Activated T-helper 1 cell treated with anti-CD3 and anti-CD28 coated beads, Interleukin-12 subunit alpha, Interleukin-12 subunit beta, Interleukin-2, Interleukin-4 antibody, amounts not matched to agents 30 ng/mL and 10 ng/mL and 1 ng/mL, durations not matched to agents 14 hours and 24 hours and 36 hours (primary cell): ENCODE data around the gene CHST11. TPM values are rescaled to one million over a fixed set of nuclear protein-coding genes. Genes with fewer than 3 reads are reported as not detected.
A peak's percentile ranks its signal among the peaks of the same experiment; 100 is the strongest.

Experiments used
- DNase-seq: peaks from one replicate; pipeline ENCODE4 v3.0.0; 2021; ENCODE audit warnings: low spot score
- H3K27ac Mint-ChIP-seq: one replicate; pipeline ENCODE4 v1.8.0; 2021; ENCODE audit warnings: mild to moderate bottlenecking, mixed read lengths
- H3K27me3 Mint-ChIP-seq: one replicate; pipeline ENCODE4 v1.8.0; 2022; ENCODE audit warnings: mild to moderate bottlenecking, moderate library complexity, mixed read lengths; ENCODE audit not compliant: insufficient read depth
- H3K36me3 Mint-ChIP-seq: one replicate; pipeline ENCODE4 v1.8.0; 2021; ENCODE audit warnings: low read depth, mixed read lengths
- H3K4me1 Mint-ChIP-seq: one replicate; pipeline ENCODE4 v1.8.0; 2021; ENCODE audit warnings: low read depth, mixed read lengths
- H3K4me3 Mint-ChIP-seq: one replicate; pipeline ENCODE4 v1.8.0; 2021; ENCODE audit warnings: mild to moderate bottlenecking, moderate library complexity, mixed read lengths
- H3K9me3 Mint-ChIP-seq: one replicate; pipeline ENCODE4 v1.8.0; 2021; ENCODE audit warnings: mixed read lengths
- intact Hi-C: fragments of 100-400 bp; cut with micrococcal nuclease; formaldehyde crosslinking; loops from one replicate; pipeline ENCODE4 v1.15.1; 2024
- total RNA-seq: library from RNA; stranded (reverse); gene quantifications from 2 replicates; pipeline ENCODE4 v1.2.3, GENCODE V29; 2022

The CHST11 gene
- total RNA-seq, 1 donor from 2014 or later = 70.7 TPM

GRCh38 chr12:104627990-104628830, 171.5 kb downstream of the CHST11 start:
- no peaks in the 10 kb centered on the region for H3K27me3 Mint-ChIP-seq
- H3K36me3 Mint-ChIP-seq = peaks cover 28% of the 10 kb centered on the region
- H3K4me1 Mint-ChIP-seq = peaks cover 40% of the 10 kb centered on the region

GRCh38 chr12:104628831-104629135, 172.0 kb downstream of the CHST11 start:
- no peak overlapping the region for H3K27ac Mint-ChIP-seq
- H3K36me3 Mint-ChIP-seq = peaks cover 26% of the 10 kb centered on the region
- no peak for DNase-seq
- H3K9me3 Mint-ChIP-seq = peaks cover 2% of the 10 kb centered on the region
- H3K27me3 Mint-ChIP-seq = no peaks in the 10 kb centered on the region
- intact Hi-C loops = no loop called here
- no peak overlapping the region for H3K4me3 Mint-ChIP-seq
- H3K4me1 Mint-ChIP-seq = peaks cover 37% of the 10 kb centered on the region

More at GRCh38 chr12:104627990-104628830, 171.5 kb downstream of the CHST11 start:
- intact Hi-C loops = no loop called here
- Mint-ChIP-seq H3K4me3 (no peak overlapping the region), H3K9me3 (no peaks in the 10 kb centered on the region), H3K27ac (no peak overlapping the region)
- DNase-seq = no peak

GRCh38 chr12:104630230-104630670, 173.5 kb downstream of the CHST11 start:
- intact Hi-C loops = no loop called here
- Mint-ChIP-seq H3K9me3 (peaks cover 6% of the 10 kb centered on the region), H3K36me3 (peaks cover 32% of the 10 kb centered on the region), H3K27ac (no peak overlapping the region), H3K4me3 (no peak overlapping the region), H3K27me3 (no peaks in the 10 kb centered on the region), H3K4me1 (peaks cover 40% of the 10 kb centered on the region)
- no peak for DNase-seq

- Mint-ChIP-seq H3K36me3 (peaks cover 35% of the 10 kb centered on the region), H3K27me3 (no peaks in the 10 kb centered on the region), H3K27ac (no peak overlapping the region), H3K4me3 (no peak overlapping the region), H3K4me1 (peaks cover 47% of the 10 kb centered on the region), H3K9me3 (peaks cover 6% of the 10 kb centered on the region)
- intact Hi-C loops = no loop called here
- DNase-seq = no peak
These were observed 175.1 kb downstream of the CHST11 start for GRCh38 chr12:104631867-104632266.

GRCh38 chr12:104632724-104633201, 176.0 kb downstream of the CHST11 start:
- Mint-ChIP-seq H3K9me3 (peaks cover 6% of the 10 kb centered on the region), H3K4me1 (peaks cover 48% of the 10 kb centered on the region), H3K27me3 (no peaks in the 10 kb centered on the region), H3K36me3 (peaks cover 35% of the 10 kb centered on the region), H3K27ac (peak overlapping the region; percentile 61), H3K4me3 (no peak overlapping the region)
- intact Hi-C loops = no loop called here
- DNase-seq = no peak

- Mint-ChIP-seq H3K36me3 (peaks cover 31% of the 10 kb centered on the region), H3K27ac (peak overlapping the region; percentile 44), H3K4me3 (no peak overlapping the region), H3K27me3 (no peaks in the 10 kb centered on the region), H3K9me3 (peaks cover 6% of the 10 kb centered on the region), H3K4me1 (peaks cover 60% of the 10 kb centered on the region)
- intact Hi-C loops = no loop called here
- DNase-seq = no peak
These were observed 177.3 kb downstream of the CHST11 start for GRCh38 chr12:104634044-104634443.

- H3K4me3 Mint-ChIP-seq = no peak overlapping the region
- no peak for DNase-seq
- H3K36me3 Mint-ChIP-seq = peaks cover 39% of the 10 kb centered on the region
- peaks cover 12% of the 10 kb centered on the region for H3K9me3 Mint-ChIP-seq
- no peak overlapping the region for H3K27ac Mint-ChIP-seq
- intact Hi-C loops = no loop called here
- no peaks in the 10 kb centered on the region for H3K27me3 Mint-ChIP-seq
- H3K4me1 Mint-ChIP-seq = peaks cover 68% of the 10 kb centered on the region
These were observed 178.1 kb downstream of the CHST11 start for GRCh38 chr12:104634852-104635251.

GRCh38 chr12:104635607-104636343, 179.0 kb downstream of the CHST11 start:
- Mint-ChIP-seq H3K4me3 (no peak overlapping the region), H3K4me1 (peaks cover 61% of the 10 kb centered on the region), H3K27ac (no peak overlapping the region), H3K27me3 (no peaks in the 10 kb centered on the region), H3K36me3 (peaks cover 39% of the 10 kb centered on the region), H3K9me3 (peaks cover 18% of the 10 kb centered on the region)
- DNase-seq = no peak
- intact Hi-C loops = no loop called here

- intact Hi-C loops = no loop called here
- Mint-ChIP-seq H3K4me3 (no peak overlapping the region), H3K4me1 (peaks cover 59% of the 10 kb centered on the region), H3K36me3 (peaks cover 38% of the 10 kb centered on the region), H3K27ac (no peak overlapping the region), H3K9me3 (peaks cover 18% of the 10 kb centered on the region), H3K27me3 (no peaks in the 10 kb centered on the region)
- DNase-seq = no peak
These were observed 179.7 kb downstream of the CHST11 start for GRCh38 chr12:104636496-104636895.

- intact Hi-C loops = loop anchor here (2.0 kb wide), 1 partner anchor 33 kb away; no protein-coding TSS in a partner anchor
- Mint-ChIP-seq H3K36me3 (peaks cover 41% of the 10 kb centered on the region), H3K4me3 (no peak overlapping the region), H3K27me3 (no peaks in the 10 kb centered on the region), H3K27ac (peak overlapping the region; percentile 42), H3K9me3 (peaks cover 18% of the 10 kb centered on the region), H3K4me1 (peaks cover 56% of the 10 kb centered on the region)
- no peak for DNase-seq
These were observed 180.9 kb downstream of the CHST11 start for GRCh38 chr12:104637604-104638003.

- intact Hi-C loops = loop anchor here (2.0 kb wide), 1 partner anchor 32 kb away; no protein-coding TSS in a partner anchor
- DNase-seq = no peak
- Mint-ChIP-seq H3K27ac (peak overlapping the region; percentile 43), H3K36me3 (peaks cover 42% of the 10 kb centered on the region), H3K9me3 (peaks cover 18% of the 10 kb centered on the region), H3K4me3 (peak overlapping the region; percentile 5), H3K27me3 (no peaks in the 10 kb centered on the region), H3K4me1 (peaks cover 53% of the 10 kb centered on the region)
These were observed 181.6 kb downstream of the CHST11 start for GRCh38 chr12:104638218-104638850.

GRCh38 chr12:104638851-104639240, 182.1 kb downstream of the CHST11 start:
- intact Hi-C loops = loop anchor here (2.0 kb wide), 1 partner anchor 32 kb away; no protein-coding TSS in a partner anchor
- peaks cover 15% of the 10 kb centered on the region for H3K9me3 Mint-ChIP-seq
- no peak for DNase-seq
- H3K27me3 Mint-ChIP-seq = no peaks in the 10 kb centered on the region
- H3K4me1 Mint-ChIP-seq = peaks cover 56% of the 10 kb centered on the region
- peak overlapping the region; percentile 43 for H3K27ac Mint-ChIP-seq
- H3K36me3 Mint-ChIP-seq = peaks cover 42% of the 10 kb centered on the region
- H3K4me3 Mint-ChIP-seq = peak overlapping the region; percentile 5
